DND-41 (cell line): ENCODE results near the gene L3MBTL4.

ENCODE experiments used
- ATAC-seq: fragments of 200-7000 bp; cut with Tn5 transposase; 3 replicates; pipeline ENCODE4 v1.9.1; 2021; ENCODE audit warnings: low read depth; ENCODE audit not compliant: insufficient read depth
- DNase-seq: peaks from one replicate; pipeline ENCODE4 v3.0.0-alpha.2; 2020
- H2AFZ ChIP-seq: 2 replicates; pipeline ENCODE4 v1.6.0; 2012; ENCODE audit warnings: low read depth, low read length
- H3K27ac ChIP-seq: 2 replicates; pipeline ENCODE4 v1.5.1; 2012; ENCODE audit warnings: low read length, inconsistent platforms
- H3K27me3 ChIP-seq: fragments of 200-600 bp; sonication (generic); 2 replicates; pipeline ENCODE4 v1.6.0; 2012; ENCODE audit warnings: low read length, mild to moderate bottlenecking, inconsistent platforms; ENCODE audit not compliant: insufficient read depth, poor library complexity
- H3K36me3 ChIP-seq: 2 replicates; pipeline ENCODE4 v1.5.1; 2012; ENCODE audit warnings: low read length, inconsistent platforms; ENCODE audit not compliant: insufficient read depth
- H3K4me1 ChIP-seq: 2 replicates; pipeline ENCODE4 v1.5.1; 2012; ENCODE audit warnings: mild to moderate bottlenecking, low read length; ENCODE audit not compliant: insufficient read depth
- H3K4me2 ChIP-seq: 2 replicates; pipeline ENCODE4 v1.6.0; 2012; ENCODE audit warnings: mild to moderate bottlenecking, moderate library complexity, low read length, inconsistent platforms; ENCODE audit not compliant: insufficient read depth
- H3K4me3 ChIP-seq, 2 experiments: fragments of 200-600 bp in 1 of 2; shearing (Covaris generic) in 1 of 2; 2 replicates each; pipeline ENCODE4 v1.5.1; 2012 to 2016; ENCODE audit warnings: inconsistent platforms in 2 of 2, low read length in 2 of 2, mild to moderate bottlenecking in 2 of 2, low read depth in 1 of 2, moderate library complexity in 1 of 2
- H3K79me2 ChIP-seq: 2 replicates; pipeline ENCODE4 v1.6.0; 2012; ENCODE audit warnings: low read length, inconsistent platforms; ENCODE audit not compliant: insufficient read depth
- H3K9ac ChIP-seq: 2 replicates; pipeline ENCODE4 v1.6.0; 2012; ENCODE audit warnings: low read depth, mild to moderate bottlenecking, inconsistent platforms, low read length, moderate library complexity
- H3K9me3 ChIP-seq: 2 replicates; pipeline ENCODE4 v1.5.1; 2012; ENCODE audit warnings: low read length, moderate library complexity, mild to moderate bottlenecking, inconsistent platforms; ENCODE audit not compliant: insufficient read depth, severe bottlenecking
- H4K20me1 ChIP-seq: 2 replicates; pipeline ENCODE4 v1.6.0; 2012; ENCODE audit warnings: low read length; ENCODE audit not compliant: insufficient read depth
- CTCF ChIP-seq: IDR thresholded peaks from 2 replicates; pipeline ENCODE4 v1.5.1; 2012; ENCODE audit warnings: borderline replicate concordance, low read length, moderate library complexity, mild to moderate bottlenecking; ENCODE audit not compliant: poor library complexity, severe bottlenecking; ENCODE audit errors: extremely low read depth
- EZH2 ChIP-seq: IDR thresholded peaks from 3 replicates; pipeline ENCODE4 v1.6.1; 2012; ENCODE audit warnings: borderline replicate concordance, low read depth, mild to moderate bottlenecking, moderate library complexity, low read length, inconsistent platforms; ENCODE audit not compliant: severe bottlenecking

L3MBTL4 gene

GRCh38 chr18:6310714-6311113 lies 104.0 kb downstream of the L3MBTL4 start:
- no peaks in the 10 kb centered on the region for H3K4me1 ChIP-seq
- no peak overlapping the region for H3K4me3 ChIP-seq
- no peaks in the 10 kb centered on the region for H3K27me3 ChIP-seq
- no peak for DNase-seq
- H3K4me2 ChIP-seq: no peak overlapping the region
- no peaks in the 10 kb centered on the region for H3K9me3 ChIP-seq
- H2AFZ ChIP-seq: no peak overlapping the region
- no peaks in the 10 kb centered on the region for H3K36me3 ChIP-seq
- no peak overlapping the region for H3K27ac ChIP-seq
- ATAC-seq: no peak
- TF ChIP-seq EZH2: no peak
- no peak for TF ChIP-seq CTCF
- no peak overlapping the region for H3K9ac ChIP-seq
- no peaks in the 10 kb centered on the region for H4K20me1 ChIP-seq
- no peaks in the 10 kb centered on the region for H3K79me2 ChIP-seq

DNA sequence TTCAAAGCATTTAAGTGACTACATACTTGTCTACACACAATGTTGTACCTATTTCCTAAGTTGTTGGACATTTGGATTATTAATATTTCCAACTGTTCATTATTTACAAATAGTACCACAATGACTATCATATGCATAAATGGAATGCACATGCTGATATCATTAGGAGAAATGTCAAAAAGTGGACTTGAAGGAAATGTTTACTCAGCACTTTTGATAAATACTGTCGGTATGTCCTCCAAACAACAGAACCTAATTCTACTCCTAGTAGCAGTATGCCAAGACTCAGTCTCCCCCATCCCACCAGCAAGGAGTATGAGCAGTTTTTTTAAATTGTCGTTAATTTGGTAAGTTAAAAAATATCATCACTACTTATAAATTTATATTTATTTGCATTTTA lies 116.8 kb downstream of the L3MBTL4 start:
- Histone ChIP-seq H3K27me3 (no peaks in the 10 kb centered on the region), H3K4me1 (no peaks in the 10 kb centered on the region), H4K20me1 (no peaks in the 10 kb centered on the region), H3K27ac (no peak overlapping the region), H3K9me3 (no peaks in the 10 kb centered on the region), H3K4me3 (no peak overlapping the region), H3K36me3 (no peaks in the 10 kb centered on the region), H2AFZ (no peak overlapping the region), H3K79me2 (no peaks in the 10 kb centered on the region), H3K9ac (no peak overlapping the region), H3K4me2 (no peak overlapping the region)
- DNase-seq (no peak), ATAC-seq (no peak)
- TF ChIP-seq CTCF: no peak
- no peak for TF ChIP-seq EZH2

GRCh38 chr18:6294148-6294784 lies 120.4 kb downstream of the L3MBTL4 start:
- Histone ChIP-seq H3K9me3 (no peaks in the 10 kb centered on the region), H3K36me3 (no peaks in the 10 kb centered on the region), H3K79me2 (no peaks in the 10 kb centered on the region), H3K27me3 (no peaks in the 10 kb centered on the region), H3K4me1 (no peaks in the 10 kb centered on the region), H3K4me3 (no peak overlapping the region), H3K4me2 (no peak overlapping the region), H3K9ac (no peak overlapping the region), H2AFZ (no peak overlapping the region), H4K20me1 (no peaks in the 10 kb centered on the region), H3K27ac (no peak overlapping the region)
- DNase-seq: no peak
- TF ChIP-seq EZH2: no peak
- TF ChIP-seq CTCF: no peak
- ATAC-seq: peak; percentile 44; the same call in 1 of the 3 replicates

DNA sequence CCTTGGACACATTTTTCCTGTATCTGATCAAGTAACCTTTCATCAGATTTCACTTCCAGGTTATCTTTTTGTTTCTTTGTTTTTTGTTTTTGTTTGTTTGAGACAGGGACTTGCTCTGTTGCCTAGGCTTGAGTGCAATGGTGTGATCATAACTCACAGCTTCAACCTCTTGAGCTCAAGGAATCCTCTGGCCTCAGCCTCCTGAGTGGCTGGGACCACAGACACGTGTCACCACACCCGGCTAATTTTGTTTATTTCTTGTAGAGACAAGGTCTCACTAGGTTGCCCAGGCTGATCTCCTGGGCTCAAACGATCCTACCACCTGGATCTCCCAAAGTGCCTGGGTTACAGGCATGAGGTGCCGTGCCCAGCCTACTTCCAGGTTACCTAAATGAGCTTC lies 124.9 kb downstream of the L3MBTL4 start:
- no peak overlapping the region for H3K27ac ChIP-seq
- H3K36me3 ChIP-seq: no peaks in the 10 kb centered on the region
- no peak overlapping the region for H3K9ac ChIP-seq
- H3K27me3 ChIP-seq: no peaks in the 10 kb centered on the region
- no peak overlapping the region for H3K4me2 ChIP-seq
- no peak for DNase-seq
- ATAC-seq: no peak
- no peaks in the 10 kb centered on the region for H4K20me1 ChIP-seq
- no peaks in the 10 kb centered on the region for H3K4me1 ChIP-seq
- H3K4me3 ChIP-seq: no peak overlapping the region
- no peaks in the 10 kb centered on the region for H3K79me2 ChIP-seq
- TF ChIP-seq CTCF: no peak
- no peak for TF ChIP-seq EZH2
- no peak overlapping the region for H2AFZ ChIP-seq
- H3K9me3 ChIP-seq: no peaks in the 10 kb centered on the region
